Measurements from ENCODE around the gene PTPN11. TPM values are rescaled to one million over a fixed set of nuclear protein-coding genes. Genes with fewer than 3 reads are reported as not detected.
A peak's percentile ranks its signal among the peaks of the same experiment; 100 is the strongest.

The PTPN11 gene
- total and polyA plus RNA-seq, 2 of the 13 experiments (the other 11 are each of a cell fraction or from before 2014, with no cell fraction given), result 30.0 to 63.5 TPM

GRCh38 chr12:112409064-112409905, 9.5 kb upstream of the PTPN11 start, which contains the start of gene RPL6 (continued):
- TF ChIP-seq TFDP2 (CRISPR knock-in tag; IDR thresholded peaks at IDR 0.05) (no peak), KDM3A (CRISPR knock-in tag; IDR thresholded peaks at IDR 0.05; ENCODE audit: low read depth) (no peak), SNAPC2 (CRISPR knock-in tag; IDR thresholded peaks at IDR 0.05) (no peak; the same call in 1 of the 2 replicates), ZBTB40 (IDR thresholded peaks at IDR 0.05) (peak; percentile 76), ZBTB40 (CRISPR knock-in tag; IDR thresholded peaks at IDR 0.05) (peak; percentile 78; the same call in 1 of the 2 replicates), ZNF430 (CRISPR knock-in tag; IDR thresholded peaks at IDR 0.05) (no peak; the same call in none of the 2 replicates), ZFP37 (CRISPR knock-in tag; IDR thresholded peaks at IDR 0.05; ENCODE audit: borderline replicate concordance) (no peak), FOXO1 (CRISPR knock-in tag; IDR thresholded peaks at IDR 0.05) (peak; percentile 7; the same call in 1 of the 2 replicates), IRX3 (CRISPR knock-in tag; IDR thresholded peaks at IDR 0.05; ENCODE audit: borderline replicate concordance, low read depth) (peak; percentile 79; the same call in 1 of the 2 replicates), SNRNP70 (IDR thresholded peaks at IDR 0.05; ENCODE audit: low read depth, low read length) (no peak), BRCA1 (CRISPR knock-in tag; IDR thresholded peaks at IDR 0.05) (peak; percentile 71; the same call in 1 of the 2 replicates), ZNF678 (CRISPR knock-in tag; IDR thresholded peaks at IDR 0.05) (0 out of 2 replicates have a peak, but pooled peaks have one; percentile 56), BORCS8-MEF2B (CRISPR knock-in tag; IDR thresholded peaks at IDR 0.05) (peak; percentile 89), CREB3 (CRISPR knock-in tag; IDR thresholded peaks at IDR 0.05) (no peak), ZNF18 (CRISPR knock-in tag; IDR thresholded peaks at IDR 0.05; ENCODE audit: insufficient replicate concordance) (peak; percentile 55), ZNF652 (CRISPR knock-in tag; IDR thresholded peaks at IDR 0.05; ENCODE audit: borderline replicate concordance, low read depth) (no peak)
